ENCODE results near the gene DGKE. TPM values are rescaled to one million over a fixed set of nuclear protein-coding genes. Genes with fewer than 3 reads are reported as not detected.
A peak's percentile ranks its signal among the peaks of the same experiment; 100 is the strongest.

The DGKE gene
- total RNA-seq, 6 donors from 2014 or later, result 4.3 to 23.8 (median 9.2) TPM

GRCh38 chr17:56807723-56808122 lies 26.2 kb upstream of the DGKE start:
- ATAC-seq (ENCODE audit: low FRiP score in 2 of 2), result no peak
- H3K27me3 ChIP-seq, result no peaks in the 10 kb centered on the region
- H3K36me3 ChIP-seq, result no peaks in the 10 kb centered on the region
- H3K27ac ChIP-seq, result no peak overlapping the region
- no peaks in the 10 kb centered on the region for H3K9me3 ChIP-seq
- no peak overlapping the region for H3K4me3 ChIP-seq
- no peak for DNase-seq
- no peaks in the 10 kb centered on the region for H3K4me1 ChIP-seq
- 96 to 100% methylated on average over 3 of the region's 3 CpGs for WGBS, 2 donors
- TF ChIP-seq CTCF (IDR thresholded peaks at IDR 0.05) (no peak), POLR2AphosphoS5 (IDR thresholded peaks at IDR 0.05) (no peak), EP300 (IDR thresholded peaks at IDR 0.05) (no peak), POLR2A (IDR thresholded peaks at IDR 0.05) (no peak)

GRCh38 chr17:56808503-56808902 lies 25.4 kb upstream of the DGKE start:
- no peak for ATAC-seq (ENCODE audit: low FRiP score in 2 of 2)
- Histone ChIP-seq H3K27me3 (no peaks in the 10 kb centered on the region), H3K36me3 (no peaks in the 10 kb centered on the region), H3K4me1 (no peaks in the 10 kb centered on the region), H3K27ac (no peak overlapping the region), H3K4me3 (no peak overlapping the region), H3K9me3 (no peaks in the 10 kb centered on the region)
- DNase-seq, result no peak
- TF ChIP-seq EP300 (IDR thresholded peaks at IDR 0.05) (no peak), POLR2AphosphoS5 (IDR thresholded peaks at IDR 0.05) (no peak), POLR2A (IDR thresholded peaks at IDR 0.05) (no peak), CTCF (IDR thresholded peaks at IDR 0.05) (no peak)
- WGBS, 2 donors, result 73 to 79% methylated on average over 3 of the region's 3 CpGs

GRCh38 chr17:56809106-56809819 lies 24.7 kb upstream of the DGKE start:
- ATAC-seq (ENCODE audit: low FRiP score in 2 of 2), result peak in 1 of 2 donors; percentile 36

GRCh38 chr17:56809820-56810179 lies 24.2 kb upstream of the DGKE start:
- WGBS, 2 donors, result 80 to 100% methylated on average over 1 of the region's 1 CpG
- no peak for TF ChIP-seq EP300 (IDR thresholded peaks at IDR 0.05)
- TF ChIP-seq POLR2AphosphoS5 (IDR thresholded peaks at IDR 0.05), result no peak
- no peak for TF ChIP-seq CTCF (IDR thresholded peaks at IDR 0.05)
- no peak for TF ChIP-seq POLR2A (IDR thresholded peaks at IDR 0.05)
- ATAC-seq (ENCODE audit: low FRiP score in 2 of 2) (peak in 1 of 2 donors; percentile 37), DNase-seq (no peak)
- no peaks in the 10 kb centered on the region for H3K4me1 ChIP-seq
- H3K27ac ChIP-seq, result peak overlapping the region in 1 of 4 donors; percentile 5
- H3K27me3 ChIP-seq, result no peaks in the 10 kb centered on the region
- H3K9me3 ChIP-seq, result no peaks in the 10 kb centered on the region
- no peaks in the 10 kb centered on the region for H3K36me3 ChIP-seq
- H3K4me3 ChIP-seq, result no peak overlapping the region

More at GRCh38 chr17:56809106-56809819, 24.7 kb upstream of the DGKE start:
- Histone ChIP-seq H3K4me1 (no peaks in the 10 kb centered on the region), H3K27me3 (no peaks in the 10 kb centered on the region), H3K4me3 (no peak overlapping the region), H3K27ac (no peak overlapping the region), H3K36me3 (no peaks in the 10 kb centered on the region), H3K9me3 (no peaks in the 10 kb centered on the region)
- DNase-seq, result no peak
- TF ChIP-seq EP300 (IDR thresholded peaks at IDR 0.05), result no peak
- TF ChIP-seq POLR2A (IDR thresholded peaks at IDR 0.05), result no peak
- no peak for TF ChIP-seq CTCF (IDR thresholded peaks at IDR 0.05)
- TF ChIP-seq POLR2AphosphoS5 (IDR thresholded peaks at IDR 0.05), result no peak
- 93 to 94% methylated on average over 9 of the region's 9 CpGs for WGBS, 2 donors

GRCh38 chr17:56810343-56810742 lies 23.6 kb upstream of the DGKE start:
- ATAC-seq (ENCODE audit: low FRiP score in 2 of 2), result peak in 1 of 2 donors; percentile 45
- no peak for DNase-seq
- Histone ChIP-seq H3K27ac (no peak overlapping the region), H3K4me3 (no peak overlapping the region), H3K27me3 (no peaks in the 10 kb centered on the region), H3K36me3 (no peaks in the 10 kb centered on the region), H3K9me3 (no peaks in the 10 kb centered on the region), H3K4me1 (no peaks in the 10 kb centered on the region)
- 80 to 83% methylated on average over 1 to 2 of the region's 2 CpGs for whole genome bisulfite sequencing, 2 donors
- TF ChIP-seq POLR2AphosphoS5 (IDR thresholded peaks at IDR 0.05) (no peak), CTCF (IDR thresholded peaks at IDR 0.05) (no peak), EP300 (IDR thresholded peaks at IDR 0.05) (no peak), POLR2A (IDR thresholded peaks at IDR 0.05) (no peak)
